Common myeloid progenitor, CD34-positive (primary cell): ENCODE measurements around the gene CD160.

ENCODE experiments used
- CTCF ChIA-PET: fragments of 350-600 bp; sonication (Branson Sonifier 250); formaldehyde crosslinking; loops from one replicate; lab custom pipeline; 2021; ENCODE audit warnings: antibody characterized with exemption; lab: Charles Lee
- POLR2A ChIA-PET: fragments of 350-600 bp; sonication (Branson Sonifier 250); formaldehyde crosslinking; loops from one replicate; lab custom pipeline; 2021; ENCODE audit warnings: antibody characterized with exemption; lab: Charles Lee
- DNase-seq, 3 donors: peaks; one replicate each; pipeline versions ENCODE4 v3.0.0 to v3.0.0-alpha.2; 2013
- H3K27ac ChIP-seq, 2 experiments: 1 replicate in 1 of 2; 2 replicates in 1 of 2; pipeline ENCODE4 v1.7.0; 2013; ENCODE audit warnings: inconsistent platforms in 2 of 2, low read length in 2 of 2, mild to moderate bottlenecking in 2 of 2, low read depth in 1 of 2, moderate library complexity in 1 of 2; ENCODE audit not compliant: severe bottlenecking in 2 of 2, insufficient read depth in 1 of 2, poor library complexity in 1 of 2
- H3K27me3 ChIP-seq, 5 experiments: replicated peaks in 2 of 5; 1 replicate in 3 of 5; 2 replicates in 2 of 5; pipeline versions ENCODE4 v1.6.1 to v1.7.0; 2013; ENCODE audit warnings: low read length in 4 of 5, mild to moderate bottlenecking in 2 of 5, moderate library complexity in 2 of 5, inconsistent platforms in 1 of 5; ENCODE audit not compliant: insufficient read depth in 5 of 5, control insufficient read depth in 4 of 5
- H3K36me3 ChIP-seq, 4 experiments: 1 replicate in 2 of 4; 2 replicates in 2 of 4; pipeline versions ENCODE4 v1.6.1 to v1.7.0; 2013; ENCODE audit warnings: low read length in 3 of 4, control low read depth in 1 of 4, mild to moderate bottlenecking in 1 of 4; ENCODE audit not compliant: control insufficient read depth in 4 of 4, insufficient read depth in 4 of 4
- H3K4me1 ChIP-seq, 4 experiments: 1 replicate in 3 of 4; 2 replicates in 1 of 4; pipeline versions ENCODE4 v1.6.1 to v1.7.1; 2013; ENCODE audit warnings: low read length in 3 of 4, mild to moderate bottlenecking in 3 of 4, control low read depth in 1 of 4, inconsistent platforms in 1 of 4, moderate library complexity in 1 of 4; ENCODE audit not compliant: control insufficient read depth in 4 of 4, insufficient read depth in 4 of 4; ENCODE audit errors: control extremely low read depth in 1 of 4
- H3K4me3 ChIP-seq, 7 experiments: 1 replicate in 4 of 7; 2 replicates in 3 of 7; pipeline versions ENCODE4 v1.5.1 to v1.7.0; 2013; ENCODE audit warnings: mild to moderate bottlenecking in 7 of 7, low read length in 6 of 7, moderate library complexity in 6 of 7, inconsistent platforms in 2 of 7, low read depth in 2 of 7, control low read depth in 1 of 7; ENCODE audit not compliant: insufficient read depth in 4 of 7, control insufficient read depth in 1 of 7; ENCODE audit errors: extremely low read depth in 1 of 7
- H3K9me3 ChIP-seq, 5 experiments: 1 replicate in 4 of 5; 2 replicates in 1 of 5; pipeline versions ENCODE4 v1.6.1 to v1.7.1; 2013; ENCODE audit warnings: low read length in 4 of 5, mild to moderate bottlenecking in 2 of 5, inconsistent platforms in 1 of 5, low read depth in 1 of 5, moderate library complexity in 1 of 5; ENCODE audit not compliant: control insufficient read depth in 4 of 5, insufficient read depth in 2 of 5; ENCODE audit errors: control extremely low read depth in 1 of 5
- WGBS: methylation state at CpG from one replicate; pipeline ENCODE4 v1.1.5; 2013; ENCODE audit not compliant: insufficient coverage; 5-methylcytosine and 5-hydroxymethylcytosine counted together

CD160 gene

GRCh38 chr1:145730900-145731299, 11.6 kb downstream of the CD160 start:
- Histone ChIP-seq H3K4me1 (no peaks in the 10 kb centered on the region), H3K27me3 (no peaks in the 10 kb centered on the region), H3K27ac (no peak overlapping the region), H3K36me3 (no peaks in the 10 kb centered on the region), H3K9me3 (no peaks in the 10 kb centered on the region), H3K4me3 (no peak overlapping the region)
- no peak for DNase-seq
- POLR2A ChIA-PET = no interaction called here
- WGBS = 100% methylated on average over 2 of the region's 3 CpGs
- CTCF ChIA-PET = no interaction called here

- POLR2A ChIA-PET = no interaction called here
- Histone ChIP-seq H3K27me3 (no peaks in the 10 kb centered on the region), H3K36me3 (peaks cover 0 to 2% (median 1%) of the 10 kb centered on the region in 4 experiments), H3K4me1 (no peaks in the 10 kb centered on the region), H3K27ac (no peak overlapping the region), H3K4me3 (no peak overlapping the region), H3K9me3 (no peaks in the 10 kb centered on the region)
- DNase-seq = no peak
- WGBS = no CpG with 5 or more reads among the region's 1 CpG
- CTCF ChIA-PET = no interaction called here
Measured at GRCh38 chr1:145736191-145736590, 16.9 kb downstream of the CD160 start.

GRCh38 chr1:145740269-145740668, 21.0 kb downstream of the CD160 start:
- peaks cover 2 to 34% (median 20%) of the 10 kb centered on the region in 4 experiments for H3K36me3 ChIP-seq
- H3K4me1 ChIP-seq = no peaks in the 10 kb centered on the region
- CTCF ChIA-PET = no interaction called here
- no CpG with 5 or more reads among the region's 4 CpGs for WGBS
- DNase-seq = no peak
- POLR2A ChIA-PET = no interaction called here
- H3K27ac ChIP-seq = no peak overlapping the region
- H3K27me3 ChIP-seq = no peaks in the 10 kb centered on the region
- H3K9me3 ChIP-seq = no peaks in the 10 kb centered on the region
- H3K4me3 ChIP-seq = no peak overlapping the region

- WGBS = 100% methylated on average over 4 of the region's 9 CpGs
- Histone ChIP-seq H3K36me3 (peaks cover 2 to 85% (median 45%) of the 10 kb centered on the region in 4 experiments), H3K27ac (no peak overlapping the region), H3K27me3 (no peaks in the 10 kb centered on the region), H3K4me3 (no peak overlapping the region), H3K4me1 (no peaks in the 10 kb centered on the region), H3K9me3 (no peaks in the 10 kb centered on the region)
- CTCF ChIA-PET = interaction anchor here (1.4 to 2.2 kb wide), 3 partner anchors 11 to 27 kb away, joined by 4 to 6 read pairs (median 4); no protein-coding TSS in a partner anchor
- POLR2A ChIA-PET = no interaction called here
- peak in 2 of 3 donors; percentile 6 to 22 for DNase-seq
Measured at GRCh38 chr1:145747398-145748247, 28.3 kb downstream of the CD160 start.

GRCh38 chr1:145750426-145750825, 31.1 kb downstream of the CD160 start:
- H3K27me3 ChIP-seq = no peaks in the 10 kb centered on the region
- ChIA-PET POLR2A (no interaction called here), CTCF (interaction anchor here (1.5 kb wide), 1 partner anchor 12 kb away, joined by 3 read pairs; no protein-coding TSS in a partner anchor)
- no peak for DNase-seq
- no peak overlapping the region for H3K4me3 ChIP-seq
- no peaks in the 10 kb centered on the region for H3K4me1 ChIP-seq
- no peak overlapping the region for H3K27ac ChIP-seq
- 89% methylated on average over 3 of the region's 5 CpGs for WGBS
- peaks cover 0 to 65% (median 35%) of the 10 kb centered on the region in 4 experiments for H3K36me3 ChIP-seq
- no peaks in the 10 kb centered on the region for H3K9me3 ChIP-seq

GRCh38 chr1:145751491-145752037, 32.3 kb downstream of the CD160 start:
- Histone ChIP-seq H3K27ac (no peak overlapping the region), H3K36me3 (peaks cover 0 to 57% (median 33%) of the 10 kb centered on the region in 4 experiments)
- 100% methylated on average over 4 of the region's 5 CpGs for WGBS

GRCh38 chr1:145757420-145757819, 38.1 kb downstream of the CD160 start:
- Histone ChIP-seq H3K27me3 (no peaks in the 10 kb centered on the region), H3K36me3 (peaks cover 2 to 43% (median 23%) of the 10 kb centered on the region in 4 experiments), H3K4me3 (no peak overlapping the region), H3K4me1 (no peaks in the 10 kb centered on the region), H3K9me3 (peaks cover 1 to 13% (median 8%) of the 10 kb centered on the region in 5 experiments), H3K27ac (no peak overlapping the region)
- 100% methylated on average over 2 of the region's 2 CpGs for WGBS
- ChIA-PET POLR2A (no interaction called here), CTCF (no interaction called here)
- DNase-seq = no peak

More at GRCh38 chr1:145751491-145752037, 32.3 kb downstream of the CD160 start:
- no peaks in the 10 kb centered on the region for H3K27me3 ChIP-seq
- H3K4me3 ChIP-seq = no peak overlapping the region
- ChIA-PET CTCF (no interaction called here), POLR2A (no interaction called here)
- no peaks in the 10 kb centered on the region for H3K4me1 ChIP-seq
- no peaks in the 10 kb centered on the region for H3K9me3 ChIP-seq
- DNase-seq = no peak
